CD8-positive, alpha-beta memory T cell (primary cell): ENCODE results near the gene MEIOB. TPM values are rescaled to one million over a fixed set of nuclear protein-coding genes. Genes with fewer than 3 reads are reported as not detected.

ENCODE experiments used
- CTCF ChIA-PET: fragments of 350-600 bp; sonication (Branson Sonifier 250); formaldehyde crosslinking; loops from one replicate; lab custom pipeline; 2021; ENCODE audit warnings: antibody characterized with exemption; lab: Charles Lee
- POLR2A ChIA-PET: fragments of 350-600 bp; sonication (Branson Sonifier 250); formaldehyde crosslinking; loops from one replicate; lab custom pipeline; 2021; ENCODE audit warnings: antibody characterized with exemption; lab: Charles Lee
- DNase-seq, 5 donors: peaks; one replicate each; pipeline versions ENCODE4 v3.0.0 to v3.0.0-alpha.2; 2020 to 2022; ENCODE audit warnings: mixed read lengths in 1 of 5
- H3K27ac ChIP-seq: one replicate; pipeline ENCODE4 v1.7.0; 2013; ENCODE audit warnings: low read depth, mild to moderate bottlenecking, low read length, moderate library complexity
- H3K27me3 ChIP-seq: 2 replicates; pipeline ENCODE4 v1.7.0; 2013; ENCODE audit warnings: low read length, mild to moderate bottlenecking; ENCODE audit not compliant: insufficient read depth, poor library complexity, severe bottlenecking
- H3K36me3 ChIP-seq: 2 replicates; pipeline ENCODE4 v1.7.0; 2013; ENCODE audit warnings: mild to moderate bottlenecking, low read length, moderate library complexity; ENCODE audit not compliant: insufficient read depth
- H3K4me1 ChIP-seq: 2 replicates; pipeline ENCODE4 v1.7.0; 2013; ENCODE audit warnings: mild to moderate bottlenecking, low read length, moderate library complexity; ENCODE audit not compliant: insufficient read depth
- H3K4me3 ChIP-seq: 2 replicates; pipeline ENCODE4 v1.7.0; 2013; ENCODE audit warnings: mild to moderate bottlenecking, low read length
- H3K9me3 ChIP-seq: 2 replicates; pipeline ENCODE4 v1.7.0; 2013; ENCODE audit warnings: mild to moderate bottlenecking, low read length
- H3K27ac Mint-ChIP-seq, 8 donors: one replicate each; pipeline ENCODE4 v1.8.0; 2020 to 2021; ENCODE audit warnings: mixed read lengths in 8 of 8, mild to moderate bottlenecking in 6 of 8, inconsistent platforms in 3 of 8, moderate library complexity in 3 of 8
- H3K27me3 Mint-ChIP-seq, 2 donors: one replicate each; pipeline ENCODE4 v1.8.0; 2020 to 2021; ENCODE audit warnings: mixed read lengths in 2 of 2, mild to moderate bottlenecking in 1 of 2, moderate library complexity in 1 of 2
- H3K36me3 Mint-ChIP-seq, 3 donors: one replicate each; pipeline ENCODE4 v1.8.0; 2020 to 2021; ENCODE audit warnings: mixed read lengths in 3 of 3, inconsistent platforms in 1 of 3, mild to moderate bottlenecking in 1 of 3
- H3K4me1 Mint-ChIP-seq, 3 donors: one replicate each; pipeline ENCODE4 v1.8.0; 2020 to 2021; ENCODE audit warnings: mixed read lengths in 3 of 3, inconsistent platforms in 1 of 3, mild to moderate bottlenecking in 1 of 3
- H3K4me3 Mint-ChIP-seq, 7 donors: one replicate each; pipeline ENCODE4 v1.8.0; 2020 to 2021; ENCODE audit warnings: mixed read lengths in 7 of 7, mild to moderate bottlenecking in 6 of 7, moderate library complexity in 4 of 7, inconsistent platforms in 2 of 7
- H3K9me3 Mint-ChIP-seq, 5 donors: one replicate each; pipeline ENCODE4 v1.8.0; 2020 to 2022; ENCODE audit warnings: mixed read lengths in 5 of 5, mild to moderate bottlenecking in 3 of 5, moderate library complexity in 2 of 5, inconsistent platforms in 1 of 5
- polyA plus RNA-seq: library from polyadenylated mRNA; unstranded; fragments of 300-500 nt; fragmentation: Illumina TruSeq; gene quantifications from one replicate; pipeline ENCODE4 v1.2.3, GENCODE V29; 2021
- total RNA-seq, 2 experiments: library from RNA; stranded (reverse); gene quantifications; one replicate each; pipeline ENCODE4 v1.2.3, GENCODE V29; 2021

MEIOB gene
- total and polyA plus RNA-seq, 3 experiments from 2014 or later = not detected

DNA sequence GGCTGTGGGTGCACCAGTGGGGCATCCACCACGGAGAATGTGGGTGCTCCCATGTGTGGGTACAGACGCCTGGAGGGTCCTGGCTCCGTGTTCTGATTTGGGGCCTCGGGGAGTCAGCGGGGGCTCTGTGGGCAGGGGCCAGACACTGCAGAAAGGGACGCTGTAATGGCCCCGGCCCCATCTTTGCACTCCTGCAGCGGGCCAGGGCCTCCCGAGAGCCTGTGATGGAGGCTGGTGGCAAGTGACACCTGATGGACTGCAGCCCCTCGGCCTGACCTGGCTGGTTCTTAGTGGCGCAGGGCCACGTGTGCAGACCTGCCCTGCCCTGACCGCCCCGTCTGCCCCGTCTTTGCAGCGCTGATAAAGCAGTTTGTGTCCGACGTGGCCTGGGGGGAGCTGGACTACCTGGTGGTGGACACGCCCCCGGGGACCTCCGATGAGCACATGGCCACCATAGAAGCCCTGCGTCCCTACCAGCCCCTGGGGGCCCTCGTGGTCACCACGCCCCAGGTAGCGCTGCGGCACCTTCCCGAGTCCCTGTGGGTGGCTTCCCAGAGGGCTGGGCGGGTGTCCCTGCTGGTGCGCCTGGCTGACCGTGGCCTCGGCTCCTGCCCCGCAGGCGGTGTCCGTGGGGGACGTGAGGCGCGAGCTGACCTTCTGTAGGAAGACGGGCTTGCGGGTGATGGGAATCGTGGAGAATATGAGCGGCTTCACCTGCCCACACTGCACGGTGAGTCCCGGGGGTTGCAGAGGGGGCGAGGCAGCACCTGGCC, 84.5 kb downstream of the MEIOB start:
- peaks cover 16 to 37% (median 16%) of the 10 kb centered on the region in 3 donors for H3K4me1 Mint-ChIP-seq
- no peaks in the 10 kb centered on the region for H3K9me3 Mint-ChIP-seq
- peaks cover 9% of the 10 kb centered on the region for H3K36me3 ChIP-seq
- H3K4me3 ChIP-seq = no peak overlapping the region
- H3K4me1 ChIP-seq = peaks cover 18% of the 10 kb centered on the region
- no peak overlapping the region for H3K27ac Mint-ChIP-seq
- H3K27me3 Mint-ChIP-seq = peaks cover 0 to 2% of the 10 kb centered on the region in 2 donors
- DNase-seq = no peak
- peaks cover 0 to 40% (median 3%) of the 10 kb centered on the region in 3 donors for H3K36me3 Mint-ChIP-seq
- ChIA-PET POLR2A (no interaction called here), CTCF (no interaction called here)
- no peak overlapping the region for H3K4me3 Mint-ChIP-seq
- H3K27ac ChIP-seq = no peak overlapping the region
- H3K9me3 ChIP-seq = no peaks in the 10 kb centered on the region
- no peaks in the 10 kb centered on the region for H3K27me3 ChIP-seq

DNA sequence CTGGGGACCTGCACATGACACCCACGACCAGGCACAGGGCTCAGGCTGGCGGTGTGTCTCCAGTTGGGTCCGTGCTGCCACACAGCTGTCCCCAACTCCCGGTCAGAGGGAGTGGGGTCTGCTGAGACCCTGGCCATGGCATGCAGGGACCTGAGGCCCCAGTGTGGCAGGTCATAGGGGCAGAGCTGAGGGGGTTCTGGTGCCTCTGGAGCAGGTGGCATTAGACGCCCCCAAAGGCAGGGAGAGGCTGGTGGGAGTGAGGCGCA, 85.0 kb downstream of the MEIOB start:
- H3K9me3 ChIP-seq = no peaks in the 10 kb centered on the region
- Mint-ChIP-seq H3K36me3 (peaks cover 0 to 42% (median 3%) of the 10 kb centered on the region in 3 donors), H3K4me1 (peaks cover 16 to 38% (median 16%) of the 10 kb centered on the region in 3 donors), H3K27ac (no peak overlapping the region), H3K27me3 (peaks cover 0 to 2% of the 10 kb centered on the region in 2 donors), H3K4me3 (no peak overlapping the region), H3K9me3 (no peaks in the 10 kb centered on the region)
- peaks cover 18% of the 10 kb centered on the region for H3K4me1 ChIP-seq
- H3K27me3 ChIP-seq = no peaks in the 10 kb centered on the region
- H3K36me3 ChIP-seq = peaks cover 9% of the 10 kb centered on the region
- ChIA-PET CTCF (no interaction called here), POLR2A (no interaction called here)
- no peak for DNase-seq
- H3K27ac ChIP-seq = no peak overlapping the region
- H3K4me3 ChIP-seq = no peak overlapping the region

- Mint-ChIP-seq H3K9me3 (no peaks in the 10 kb centered on the region), H3K27ac (no peak overlapping the region), H3K36me3 (peaks cover 0 to 46% (median 3%) of the 10 kb centered on the region in 3 donors), H3K27me3 (peaks cover 0 to 2% of the 10 kb centered on the region in 2 donors), H3K4me1 (peaks cover 20 to 43% (median 21%) of the 10 kb centered on the region in 3 donors), H3K4me3 (no peak overlapping the region)
- H3K27me3 ChIP-seq = no peaks in the 10 kb centered on the region
- POLR2A ChIA-PET = no interaction called here
- H3K27ac ChIP-seq = no peak overlapping the region
- peaks cover 9% of the 10 kb centered on the region for H3K36me3 ChIP-seq
- DNase-seq = no peak
- peaks cover 23% of the 10 kb centered on the region for H3K4me1 ChIP-seq
- H3K4me3 ChIP-seq = no peak overlapping the region
- H3K9me3 ChIP-seq = no peaks in the 10 kb centered on the region
- CTCF ChIA-PET = no interaction called here
Measured at GRCh38 chr16:1786242-1787055, 85.5 kb downstream of the MEIOB start.

DNA sequence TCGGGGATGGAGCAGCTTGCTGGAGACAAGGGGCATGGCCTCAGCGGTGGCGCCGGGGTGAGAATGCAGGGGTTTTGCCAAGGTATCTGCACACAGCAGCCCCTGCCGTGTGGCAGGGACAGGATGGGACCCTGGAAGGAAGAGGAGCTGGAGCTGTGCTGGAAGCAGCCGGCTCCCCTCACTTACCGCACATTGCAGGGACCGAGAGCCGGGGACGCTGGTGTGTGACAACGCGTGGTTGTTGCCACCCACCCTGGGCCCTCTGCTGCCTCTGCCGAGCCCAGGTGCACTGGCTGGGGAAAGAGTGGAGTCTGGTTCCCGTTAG, 86.2 kb downstream of the MEIOB start:
- Mint-ChIP-seq H3K4me3 (no peak overlapping the region), H3K36me3 (peaks cover 0 to 46% (median 3%) of the 10 kb centered on the region in 3 donors), H3K9me3 (no peaks in the 10 kb centered on the region), H3K27me3 (peaks cover 0 to 2% of the 10 kb centered on the region in 2 donors), H3K27ac (no peak overlapping the region), H3K4me1 (peaks cover 20 to 49% (median 26%) of the 10 kb centered on the region in 3 donors)
- CTCF ChIA-PET = no interaction called here
- H3K4me3 ChIP-seq = no peak overlapping the region
- peaks cover 29% of the 10 kb centered on the region for H3K4me1 ChIP-seq
- peaks cover 9% of the 10 kb centered on the region for H3K36me3 ChIP-seq
- H3K27ac ChIP-seq = no peak overlapping the region
- POLR2A ChIA-PET = no interaction called here
- H3K27me3 ChIP-seq = no peaks in the 10 kb centered on the region
- no peak for DNase-seq
- no peaks in the 10 kb centered on the region for H3K9me3 ChIP-seq

GRCh38 chr16:1784977-1785845, 86.8 kb downstream of the MEIOB start:
- H3K4me3 ChIP-seq = no peak overlapping the region
- no peak for DNase-seq
- no peak overlapping the region for H3K27ac ChIP-seq
- H3K4me1 Mint-ChIP-seq = peaks cover 20 to 52% (median 26%) of the 10 kb centered on the region in 3 donors
- H3K36me3 ChIP-seq = peaks cover 9% of the 10 kb centered on the region
- ChIA-PET CTCF (interaction anchor here (1.6 to 3.5 kb wide), 2 partner anchors 12 to 29 kb away, joined by 3 to 24 read pairs; partner anchors contain the start of genes EME2 and MRPS34), POLR2A (no interaction called here)
- no peaks in the 10 kb centered on the region for H3K9me3 ChIP-seq
- H3K36me3 Mint-ChIP-seq = peaks cover 0 to 47% (median 3%) of the 10 kb centered on the region in 3 donors
- peaks cover 0 to 2% of the 10 kb centered on the region in 2 donors for H3K27me3 Mint-ChIP-seq
- H3K4me3 Mint-ChIP-seq = peak overlapping the region in 6 of 7 donors; percentile 43 to 84 (median 66)
- H3K27ac Mint-ChIP-seq = peak overlapping the region in 2 of 8 donors; percentile 43 to 81
- peaks cover 35% of the 10 kb centered on the region for H3K4me1 ChIP-seq
- no peaks in the 10 kb centered on the region for H3K9me3 Mint-ChIP-seq
- H3K27me3 ChIP-seq = no peaks in the 10 kb centered on the region

Other genes with a start within 250 kb of the MEIOB start
- gene JPT2, start 193.9 kb downstream of the MEIOB start, total RNA-seq = 100 to 1,000 TPM; 106 TPM
- 12.5 TPM for gene JPT2, start 193.9 kb downstream of the MEIOB start, polyA plus RNA-seq
- gene MAPK8IP3, start 166.0 kb downstream of the MEIOB start, total RNA-seq = 10 to 100 TPM; 57.1 to 63.2 TPM
- 2.3 TPM for gene MAPK8IP3, start 166.0 kb downstream of the MEIOB start, polyA plus RNA-seq
- gene NME3, start 100.6 kb downstream of the MEIOB start, total RNA-seq = 10 to 100 TPM; 33.5 to 36.5 TPM
- 71.4 TPM for gene NME3, start 100.6 kb downstream of the MEIOB start, polyA plus RNA-seq
- gene EME2, start 99.4 kb downstream of the MEIOB start, total RNA-seq = 10 to 100 TPM; 21.0 to 21.6 TPM
- 1.6 TPM for gene EME2, start 99.4 kb downstream of the MEIOB start, polyA plus RNA-seq
- gene MRPS34, start 99.0 kb downstream of the MEIOB start, total RNA-seq = 100 to 1,000 TPM; 172 to 176 TPM
- 155 TPM for gene MRPS34, start 99.0 kb downstream of the MEIOB start, polyA plus RNA-seq
- gene SPSB3, start 89.6 kb downstream of the MEIOB start, total RNA-seq = 10 to 100 TPM; 30.6 to 31.5 TPM
- gene SPSB3, start 89.6 kb downstream of the MEIOB start, polyA plus RNA-seq = 63.9 TPM
- gene NUBP2, start 89.2 kb downstream of the MEIOB start, total RNA-seq = 10 to 100 TPM; 73.9 to 82.8 TPM
- 96.6 TPM for gene NUBP2, start 89.2 kb downstream of the MEIOB start, polyA plus RNA-seq
- not detected for gene IGFALS, start 78.5 kb downstream of the MEIOB start, total RNA-seq
- not detected for gene IGFALS, start 78.5 kb downstream of the MEIOB start, polyA plus RNA-seq
- gene HAGH, start 45.3 kb downstream of the MEIOB start, total RNA-seq = 10 to 100 TPM; 41.2 to 44.5 TPM
- gene HAGH, start 45.3 kb downstream of the MEIOB start, polyA plus RNA-seq = 54.3 TPM
- 10 to 100 TPM; 19.3 to 20.9 TPM for gene FAHD1, start 45.0 kb downstream of the MEIOB start, total RNA-seq
- gene FAHD1, start 45.0 kb downstream of the MEIOB start, polyA plus RNA-seq = 26.7 TPM
- not detected for gene HS3ST6, start 46.3 kb upstream of the MEIOB start, total RNA-seq
- gene HS3ST6, start 46.3 kb upstream of the MEIOB start, polyA plus RNA-seq = not detected
- gene MSRB1, start 71.0 kb upstream of the MEIOB start, total RNA-seq = 10 to 100 TPM; 20.4 TPM
- 20.2 TPM for gene MSRB1, start 71.0 kb upstream of the MEIOB start, polyA plus RNA-seq
- gene RPL3L, start 82.5 kb upstream of the MEIOB start, total RNA-seq = under 1 TPM; 0.37 to 0.62 TPM
- not detected for gene RPL3L, start 82.5 kb upstream of the MEIOB start, polyA plus RNA-seq
- gene NDUFB10, start 87.4 kb upstream of the MEIOB start, total RNA-seq = 100 to 1,000 TPM; 150 to 152 TPM
- 236 TPM for gene NDUFB10, start 87.4 kb upstream of the MEIOB start, polyA plus RNA-seq
- gene RPS2, start 92.7 kb upstream of the MEIOB start, total RNA-seq = 1,000 to 10,000 TPM; 5,023 to 5,213 TPM
- 5,049 TPM for gene RPS2, start 92.7 kb upstream of the MEIOB start, polyA plus RNA-seq
- gene RNF151, start 94.7 kb upstream of the MEIOB start, total RNA-seq = not detected
- gene RNF151, start 94.7 kb upstream of the MEIOB start, polyA plus RNA-seq = not detected
- 10 to 100 TPM; 74.6 to 78.0 TPM for gene TBL3, start 99.9 kb upstream of the MEIOB start, total RNA-seq
- gene TBL3, start 99.9 kb upstream of the MEIOB start, polyA plus RNA-seq = 62.9 TPM
- gene NOXO1, start 109.3 kb upstream of the MEIOB start, total RNA-seq = under 1 TPM; 0.47 to 0.48 TPM
- not detected for gene NOXO1, start 109.3 kb upstream of the MEIOB start, polyA plus RNA-seq
- gene GFER, start 112.0 kb upstream of the MEIOB start, total RNA-seq = 10 to 100 TPM; 41.7 to 50.1 TPM
- gene GFER, start 112.0 kb upstream of the MEIOB start, polyA plus RNA-seq = 38.4 TPM
- 1 to 10 TPM; 3.4 to 3.6 TPM for gene SYNGR3, start 117.8 kb upstream of the MEIOB start, total RNA-seq
- 2.1 TPM for gene SYNGR3, start 117.8 kb upstream of the MEIOB start, polyA plus RNA-seq
- gene ZNF598, start 137.7 kb upstream of the MEIOB start, total RNA-seq = 10 to 100 TPM; 91.8 to 96.6 TPM
- 11.3 TPM for gene ZNF598, start 137.7 kb upstream of the MEIOB start, polyA plus RNA-seq
- 10 to 100 TPM in 1 of 2 experiments, 1 to 10 TPM in 1; 9.4 to 12.5 TPM for gene NPW, start 147.6 kb upstream of the MEIOB start, total RNA-seq
- not detected for gene NPW, start 147.6 kb upstream of the MEIOB start, polyA plus RNA-seq
- gene NHERF2, start 154.7 kb upstream of the MEIOB start, total RNA-seq = 1 to 10 TPM; 3.0 to 4.1 TPM
- gene NHERF2, start 154.7 kb upstream of the MEIOB start, polyA plus RNA-seq = 0.51 TPM
- 10 to 100 TPM; 28.7 to 29.5 TPM for gene NTHL1, start 175.7 kb upstream of the MEIOB start, total RNA-seq
- 16.3 TPM for gene NTHL1, start 175.7 kb upstream of the MEIOB start, polyA plus RNA-seq
- 10 to 100 TPM; 79.3 to 86.3 TPM for gene TSC2, start 175.8 kb upstream of the MEIOB start, total RNA-seq
- 46.4 TPM for gene TSC2, start 175.8 kb upstream of the MEIOB start, polyA plus RNA-seq